HG03196 (cell line): ENCODE data around the gene FOXQ1.
"Not testable (repeated sequence)": the region's sequence is repeated elsewhere in the genome, so short reads cannot be mapped to it uniquely, and the experiment has no call there.

Experiments
- ATAC-seq: cut with Tn5 transposase; IDR thresholded peaks from one replicate; pipeline ENCODE4 v1.9.1; 2021; ENCODE audit not compliant: unreplicated experiment

Gene FOXQ1

DNA sequence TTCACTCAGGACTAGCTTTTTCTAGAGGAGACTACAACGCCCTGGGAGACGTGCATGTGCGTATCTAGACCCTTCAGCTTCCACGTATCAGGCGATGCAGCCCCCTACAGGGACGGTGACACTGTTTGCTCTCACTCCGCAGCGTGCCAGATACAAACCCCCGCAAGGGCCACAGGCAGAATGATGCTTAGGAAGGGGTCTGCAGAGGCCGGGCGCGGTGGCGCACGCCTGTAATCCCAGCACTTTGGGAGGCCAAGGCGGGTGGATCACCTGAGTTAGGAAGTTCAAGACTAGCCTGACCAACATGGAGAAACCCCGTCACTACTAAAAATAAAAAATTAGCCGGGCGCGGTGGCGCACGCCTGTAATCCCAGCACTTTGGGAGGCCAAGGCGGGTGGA, 6.7 kb downstream of the FOXQ1 start:
- not testable (repeated sequence) for ATAC-seq

DNA sequence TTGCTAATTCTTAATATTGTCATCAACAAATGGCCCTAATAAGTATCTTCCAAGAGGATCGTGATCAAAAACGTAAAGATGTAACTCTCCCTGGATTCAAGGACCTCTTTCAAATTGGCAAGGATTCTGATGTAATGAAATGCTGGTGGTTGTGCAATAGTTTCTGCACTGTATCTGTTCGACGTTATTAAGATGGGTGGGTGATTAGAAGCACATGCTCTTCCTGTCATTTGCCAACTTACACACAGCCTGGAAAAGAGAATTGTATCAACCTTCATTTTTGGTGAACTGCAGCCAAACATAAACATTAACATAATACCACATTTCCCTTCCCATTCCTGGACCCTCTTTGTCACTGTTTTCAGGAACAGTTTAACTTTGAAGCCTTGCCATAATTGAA, 9.8 kb downstream of the FOXQ1 start:
- no peak for ATAC-seq

DNA sequence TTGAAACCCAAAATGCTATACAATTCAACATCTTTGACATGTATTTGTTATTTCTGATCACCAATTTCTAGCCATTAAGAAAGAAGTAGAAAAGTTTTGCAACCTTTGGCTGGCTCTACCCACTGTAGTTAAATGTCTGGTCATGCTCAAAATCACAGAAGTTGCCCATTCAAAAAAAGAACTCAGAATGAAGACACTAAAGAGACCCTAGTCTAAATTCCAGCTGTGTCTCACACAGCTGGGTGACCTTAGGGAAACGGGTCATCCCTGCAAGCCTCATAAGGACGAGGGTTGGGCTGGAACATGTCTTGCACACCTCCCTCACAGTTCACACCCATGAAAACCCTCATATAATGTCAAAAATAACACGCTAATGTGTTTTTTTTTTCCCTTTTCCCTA, 10.3 kb downstream of the FOXQ1 start:
- ATAC-seq = no peak

DNA sequence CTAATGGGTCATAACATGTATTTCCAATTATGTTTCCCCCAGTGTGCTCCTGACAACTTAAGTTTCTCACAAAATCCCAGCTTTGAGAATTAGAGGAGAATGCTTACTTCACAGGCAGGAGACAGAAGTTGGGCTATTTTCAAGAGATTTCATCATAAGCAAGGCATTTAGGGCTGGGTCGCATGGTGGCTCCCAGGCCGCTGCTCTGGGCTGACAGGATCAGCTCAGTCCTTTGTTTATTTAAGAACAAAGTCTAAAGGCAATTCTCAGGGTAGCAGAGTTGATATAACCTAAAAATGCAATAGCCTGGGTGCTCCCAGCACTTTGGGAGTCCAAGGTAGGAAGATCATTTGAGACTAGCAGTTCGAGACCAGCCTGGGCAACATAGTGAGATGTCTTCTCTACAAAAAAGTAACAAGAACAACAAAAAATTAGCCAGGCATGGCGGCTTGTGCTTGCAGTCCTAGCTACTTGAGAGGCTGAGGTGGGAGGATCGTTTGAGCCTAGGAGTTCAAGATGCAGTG, 10.9 kb downstream of the FOXQ1 start:
- ATAC-seq = no peak

DNA sequence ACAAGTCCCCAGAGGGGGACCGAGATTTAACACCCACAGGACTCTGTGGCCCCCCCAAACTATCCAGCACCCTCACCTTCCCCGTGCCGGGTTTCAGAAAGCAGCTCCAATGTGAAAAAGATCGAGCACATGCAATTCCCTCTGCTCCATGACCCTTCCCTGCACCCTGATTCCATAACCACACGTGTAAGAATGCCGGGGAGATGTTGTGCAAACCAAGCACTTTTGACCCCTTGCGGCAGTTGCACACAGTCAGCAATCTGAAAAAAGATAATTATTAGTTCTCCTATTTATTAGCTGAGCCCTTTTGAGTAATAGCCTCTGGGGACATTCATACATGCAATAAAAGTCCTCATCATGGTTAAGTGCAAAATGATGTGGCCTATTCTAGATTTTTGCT, 13.0 kb downstream of the FOXQ1 start:
- no peak for ATAC-seq

DNA sequence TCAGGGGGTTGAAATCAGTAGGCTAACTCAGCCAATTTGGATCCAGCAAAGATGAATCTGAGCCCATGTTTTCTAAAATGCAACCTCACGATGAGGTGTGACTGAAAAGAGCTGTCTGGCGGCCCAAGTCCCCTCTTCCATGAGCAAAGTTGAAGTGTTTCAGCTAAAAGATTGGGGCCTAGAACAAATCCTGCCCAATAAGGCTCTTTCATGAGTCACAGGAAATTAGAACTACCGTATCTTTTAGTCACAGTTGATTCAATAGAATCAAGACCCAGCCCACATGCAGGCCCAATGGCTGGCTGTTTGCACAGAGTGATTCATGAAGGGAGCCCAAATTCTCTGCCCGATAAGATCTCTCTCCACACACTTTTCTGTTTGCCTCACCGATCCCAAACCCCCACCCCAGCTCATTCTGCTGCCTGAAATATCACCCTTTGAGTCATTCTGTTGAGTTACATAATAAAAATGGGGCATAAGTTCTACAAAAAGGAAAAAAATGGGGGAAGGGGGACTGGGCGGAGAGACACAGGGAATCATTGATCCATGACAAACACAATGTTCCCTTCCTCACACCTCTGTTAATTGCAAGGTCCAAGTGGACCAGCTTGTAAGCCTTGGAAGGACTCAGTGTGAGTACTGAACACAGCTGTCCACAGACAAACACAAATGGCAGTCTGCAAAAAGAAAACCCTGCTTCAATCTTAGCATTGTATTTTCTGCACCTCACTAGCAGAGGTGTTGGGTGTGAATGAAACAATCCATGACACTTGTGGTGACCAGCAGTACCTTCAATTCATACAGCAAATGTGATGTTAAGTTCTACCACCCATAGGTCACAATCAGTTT, 13.8 kb downstream of the FOXQ1 start:
- no peak for ATAC-seq

DNA sequence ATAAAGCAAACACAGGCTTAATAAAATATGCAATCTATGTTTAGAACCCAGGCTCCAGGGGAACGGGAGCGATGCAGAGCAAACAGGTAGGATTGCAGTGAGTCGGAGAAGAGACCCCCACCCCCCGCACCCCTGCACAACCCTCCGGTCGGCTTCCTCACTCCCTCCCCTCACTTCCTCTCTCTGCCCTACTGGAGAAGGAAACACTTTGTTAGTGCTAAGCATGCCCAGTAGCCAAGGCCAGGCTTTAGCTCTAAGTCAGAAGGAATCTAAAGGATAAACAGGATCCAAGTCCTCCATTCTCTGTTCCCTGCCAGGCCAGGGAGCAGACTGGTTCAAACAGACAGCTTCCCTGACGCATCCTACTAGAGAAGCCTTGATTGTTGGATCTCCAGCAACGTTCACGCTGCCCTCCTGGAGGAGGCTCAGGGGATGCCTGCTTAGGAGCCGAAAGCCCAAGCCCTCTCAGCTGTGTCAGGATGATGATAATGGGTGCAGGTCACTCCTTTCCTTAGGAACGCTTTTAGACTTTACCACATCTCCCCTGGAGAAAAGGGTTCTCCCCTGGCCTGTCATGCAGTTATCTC, 14.7 kb downstream of the FOXQ1 start:
- no peak for ATAC-seq

DNA sequence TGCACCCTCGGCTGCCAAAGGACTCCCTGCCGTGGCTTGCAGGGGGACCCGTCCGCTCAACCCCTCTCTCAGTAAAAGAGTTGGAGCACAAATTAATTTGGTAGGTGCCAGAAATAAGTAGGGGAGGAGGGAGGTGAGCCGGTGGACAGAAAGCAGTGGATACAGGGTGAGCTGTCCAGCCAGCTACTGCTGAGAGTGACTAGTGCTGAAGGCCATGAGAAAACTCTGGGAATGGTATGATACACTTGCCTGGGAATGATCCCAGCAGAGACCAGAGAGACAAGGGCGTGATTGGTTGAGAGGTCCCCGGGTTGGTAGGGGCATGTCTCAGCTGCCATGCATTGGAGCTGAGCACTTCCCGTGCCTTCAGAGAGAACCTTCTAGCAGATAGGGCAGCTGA, 15.7 kb downstream of the FOXQ1 start:
- no peak for ATAC-seq

DNA sequence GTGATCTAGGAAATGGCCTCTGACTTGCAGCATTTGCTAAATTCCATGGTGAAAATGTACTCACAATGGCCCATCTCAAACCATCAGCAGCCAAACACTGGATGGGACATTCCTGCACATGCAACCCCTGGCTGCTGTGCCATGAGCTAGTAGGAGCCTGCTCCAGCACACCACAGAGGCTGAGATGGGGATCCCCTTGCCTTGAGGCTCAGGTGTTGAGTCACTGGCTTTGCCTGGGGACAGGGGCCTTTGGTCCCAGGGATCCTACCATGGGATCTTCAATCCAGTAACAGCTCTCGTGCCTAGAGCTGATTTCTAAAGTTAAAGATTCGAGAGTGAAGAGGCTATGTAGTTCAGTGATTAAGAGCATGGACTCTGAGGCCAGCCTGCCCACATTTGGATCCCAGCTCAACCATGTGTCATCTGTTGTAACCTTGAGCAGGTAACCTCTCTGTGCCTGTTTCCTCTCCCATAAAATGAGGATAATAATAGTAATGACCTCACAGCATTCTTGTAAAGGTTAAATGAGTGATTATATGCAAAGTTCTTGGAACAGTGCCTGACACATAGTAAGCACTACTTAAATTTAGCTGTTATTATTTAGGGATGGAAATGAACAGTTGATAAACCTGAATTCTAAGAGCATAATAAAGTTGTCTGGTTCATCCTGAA, 16.4 kb downstream of the FOXQ1 start:
- no peak for ATAC-seq

DNA sequence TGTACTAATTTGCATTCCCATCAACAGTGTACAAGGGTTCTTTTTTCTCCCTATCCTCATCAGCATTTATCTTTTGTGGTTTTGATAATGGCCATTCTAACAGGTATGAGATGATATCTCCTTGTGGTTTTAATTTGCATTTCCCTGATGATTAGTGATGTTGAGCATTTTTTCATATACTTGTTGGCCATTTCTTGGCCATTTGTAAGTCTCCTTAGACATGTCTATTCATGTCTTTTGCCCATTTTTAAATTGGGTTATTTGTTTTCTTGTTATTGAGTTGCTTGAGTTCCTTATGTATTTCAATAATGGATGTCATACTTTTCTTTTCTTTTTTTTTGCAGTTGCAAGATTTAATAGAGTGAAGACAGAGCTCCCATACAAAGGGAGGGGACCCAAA, 17.8 kb downstream of the FOXQ1 start:
- ATAC-seq = no peak

DNA sequence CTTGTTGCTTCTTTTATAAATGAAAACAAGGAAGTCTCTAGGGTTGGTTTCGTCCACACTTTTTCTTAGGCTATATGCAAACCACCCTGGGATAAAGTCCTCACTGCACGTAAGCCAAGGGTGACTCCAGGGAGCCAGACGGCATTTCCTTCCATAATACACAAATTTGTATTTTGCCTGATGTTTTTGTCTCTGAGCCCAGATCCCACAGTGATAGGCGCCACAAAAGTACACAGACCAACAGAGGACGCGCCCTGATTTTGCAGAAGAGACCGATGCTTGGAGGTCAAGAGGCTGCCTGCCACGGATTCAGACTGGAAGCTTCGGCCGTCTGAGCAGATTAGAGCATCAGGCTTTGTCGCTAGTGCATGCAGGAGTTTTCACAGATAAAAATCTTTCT, 22.8 kb downstream of the FOXQ1 start:
- ATAC-seq = no peak

DNA sequence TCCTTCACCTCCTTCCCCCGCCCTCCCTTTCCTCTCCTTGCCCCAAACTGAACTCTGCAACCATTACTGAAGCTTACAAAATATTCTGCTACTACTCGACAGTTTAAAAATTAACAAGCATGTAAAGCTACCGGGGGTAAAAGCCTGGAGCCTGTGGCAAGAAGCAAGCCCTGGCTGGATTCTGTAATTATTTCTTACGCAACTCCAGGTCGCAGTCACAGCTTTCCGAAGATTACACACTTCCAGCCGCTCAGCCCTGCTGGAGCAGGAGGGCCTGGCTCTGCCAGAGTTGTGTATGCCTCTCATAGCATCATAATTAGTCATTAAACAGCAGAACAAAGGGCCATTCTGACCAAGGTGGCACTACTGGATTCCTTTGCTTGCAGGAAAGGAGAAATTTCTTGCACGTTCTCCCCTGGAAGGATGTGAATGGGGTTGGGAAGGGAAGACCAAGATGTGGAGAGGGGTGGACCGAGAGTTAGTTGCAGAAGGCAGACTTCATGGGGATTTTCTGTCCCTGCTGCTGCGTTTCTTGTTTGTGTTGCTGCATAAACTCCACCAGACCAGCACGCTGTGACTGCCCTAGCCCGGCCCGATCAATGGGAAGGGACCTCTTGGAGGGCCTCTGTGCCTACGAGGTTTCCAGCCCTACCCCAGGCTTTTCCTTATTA, 23.6 kb downstream of the FOXQ1 start:
- ATAC-seq = no peak

DNA sequence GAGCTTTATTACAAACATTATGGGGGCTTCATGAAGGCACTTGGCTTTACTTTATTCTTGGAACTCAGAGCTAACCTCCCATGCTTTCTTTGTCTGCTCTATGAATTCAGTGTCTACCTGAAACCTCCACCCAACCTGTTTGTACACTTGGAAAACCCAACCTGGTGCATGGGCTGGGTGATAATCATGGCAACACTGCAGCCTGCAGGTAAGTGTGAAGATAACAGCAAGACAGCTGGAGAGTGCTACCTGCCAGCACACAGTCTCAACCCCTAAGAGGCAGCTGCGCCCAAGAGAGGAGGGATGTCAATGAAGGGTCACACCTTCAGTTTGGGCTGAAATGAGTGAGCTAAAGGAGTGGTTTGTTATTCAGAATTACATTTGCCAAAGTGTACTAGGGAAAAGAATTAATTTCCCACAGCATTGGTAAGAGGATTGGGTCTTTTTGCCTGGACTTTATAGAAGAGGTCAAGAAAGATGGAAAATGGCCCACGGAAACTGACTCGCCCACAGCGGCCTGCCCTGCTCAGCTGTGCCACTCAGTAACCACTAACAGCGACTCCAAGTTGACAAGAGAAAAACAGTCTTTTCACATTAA, 24.4 kb downstream of the FOXQ1 start:
- no peak for ATAC-seq

DNA sequence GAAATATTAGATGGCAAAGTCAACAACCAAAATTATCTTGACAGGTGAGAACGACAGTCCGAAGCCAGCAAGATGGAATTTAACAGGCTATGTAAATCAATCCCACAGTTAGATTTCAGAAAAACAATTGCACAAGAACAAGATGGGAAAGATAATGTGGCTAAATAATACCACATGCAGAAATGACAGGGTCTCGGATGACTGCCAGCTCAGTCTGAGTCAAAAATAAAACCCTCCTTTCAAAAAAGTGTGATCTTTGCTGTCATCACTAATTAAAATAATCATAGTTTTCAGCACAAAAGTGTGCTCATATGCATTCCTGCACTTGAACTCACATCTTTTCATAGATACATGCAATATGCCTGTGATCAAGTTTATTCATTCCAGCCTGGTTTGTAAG, 25.9 kb downstream of the FOXQ1 start:
- no peak for ATAC-seq

DNA sequence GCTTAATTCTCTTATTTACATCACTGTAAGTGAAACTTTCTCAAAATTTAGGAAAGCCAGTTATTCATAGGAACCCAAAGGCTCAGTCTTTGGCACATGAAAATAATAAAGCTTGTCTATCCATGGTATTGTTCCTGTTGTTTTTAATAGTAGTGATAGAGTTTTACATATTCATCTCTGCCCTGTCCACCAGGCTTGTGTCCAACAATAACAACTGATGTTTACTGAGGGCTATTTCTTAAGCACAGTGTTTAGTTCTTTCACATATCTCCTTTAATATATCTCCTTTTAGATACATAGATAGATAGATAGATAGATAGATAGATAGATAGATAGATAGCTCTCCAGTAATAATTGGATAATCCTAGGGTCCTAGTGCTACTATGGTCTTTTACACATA, 34.2 kb downstream of the FOXQ1 start:
- ATAC-seq = no peak

DNA sequence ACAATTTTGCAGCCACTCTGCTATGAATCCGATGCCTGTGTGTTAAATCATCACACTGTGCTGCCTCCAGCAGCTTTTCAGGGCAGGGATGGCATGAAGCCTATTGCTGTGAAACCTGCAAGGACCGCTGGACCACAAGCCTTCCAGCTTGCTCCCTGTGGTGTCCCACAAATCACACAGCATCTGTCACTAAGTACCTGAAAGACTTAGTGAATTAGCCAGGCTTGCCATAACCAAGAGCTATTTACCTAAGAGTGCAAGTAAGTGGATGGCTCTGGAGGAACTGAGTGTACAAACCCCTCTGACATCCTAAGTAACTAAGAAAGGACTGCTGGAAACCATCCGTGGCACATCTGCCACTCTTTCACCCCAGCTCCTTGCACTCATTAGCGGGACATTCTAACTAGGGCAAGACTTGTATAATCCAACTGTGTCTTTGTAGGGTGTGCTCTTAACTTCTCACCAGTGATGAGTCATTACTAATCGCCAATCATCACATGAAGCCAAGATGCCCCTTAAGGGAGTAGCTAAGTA, 34.7 kb downstream of the FOXQ1 start:
- ATAC-seq = no peak

DNA sequence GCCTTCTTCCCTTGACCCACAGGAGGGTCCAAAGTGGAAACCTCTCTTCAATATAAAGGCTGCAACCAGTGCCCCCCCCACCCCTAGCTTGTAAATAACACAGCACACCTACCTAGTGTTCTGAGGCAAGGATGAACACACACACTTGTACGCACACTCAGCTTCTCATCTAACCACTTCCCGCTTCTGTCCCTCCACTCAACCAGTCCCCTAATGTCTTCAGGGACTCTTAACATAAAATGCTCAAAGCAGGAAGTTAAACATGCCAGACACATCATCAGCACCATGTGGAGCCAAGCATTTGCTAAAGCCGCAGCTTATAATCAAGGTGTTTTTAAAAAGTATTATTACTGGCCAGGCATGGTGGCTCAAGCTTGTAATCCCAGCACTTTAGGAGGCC, 35.3 kb downstream of the FOXQ1 start:
- no peak for ATAC-seq

DNA sequence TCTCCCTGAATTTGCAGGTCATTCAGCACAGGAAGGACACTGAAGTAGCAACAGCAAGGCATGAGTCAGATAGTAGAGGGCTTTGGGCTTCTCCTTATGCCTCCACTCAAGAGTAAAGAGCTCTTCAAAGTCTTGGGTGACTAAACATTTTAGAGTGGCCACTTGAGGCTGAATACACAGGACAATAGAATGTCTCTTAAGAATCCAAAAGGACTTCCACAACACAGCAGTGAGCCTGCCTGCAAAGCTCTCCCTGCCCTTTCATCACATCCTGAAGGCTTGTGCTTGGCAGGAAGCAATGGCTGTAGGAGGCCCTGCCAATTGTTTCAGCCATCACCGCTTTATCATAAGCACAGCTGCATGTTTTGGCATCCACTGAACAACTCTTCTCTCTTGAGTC, 36.8 kb downstream of the FOXQ1 start:
- ATAC-seq = no peak

DNA sequence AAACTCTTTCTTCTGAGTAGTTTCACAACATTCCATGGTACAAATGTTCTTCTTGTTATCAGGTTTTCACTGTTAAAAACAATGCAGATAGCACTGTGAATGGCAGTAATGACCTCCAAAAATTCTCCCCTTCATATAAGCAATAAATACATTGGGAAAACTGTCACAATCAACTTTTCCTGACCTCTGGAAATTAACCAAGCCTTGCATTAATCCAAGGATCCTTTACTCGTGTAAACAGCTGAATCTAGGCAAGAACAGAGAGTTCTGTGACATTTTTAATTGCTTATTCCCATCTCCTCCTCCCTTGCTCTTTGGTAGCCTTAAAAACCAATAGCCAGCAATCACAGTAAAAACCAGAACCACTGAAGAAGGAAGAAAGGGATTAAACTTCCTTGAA, 37.8 kb downstream of the FOXQ1 start:
- ATAC-seq = no peak

DNA sequence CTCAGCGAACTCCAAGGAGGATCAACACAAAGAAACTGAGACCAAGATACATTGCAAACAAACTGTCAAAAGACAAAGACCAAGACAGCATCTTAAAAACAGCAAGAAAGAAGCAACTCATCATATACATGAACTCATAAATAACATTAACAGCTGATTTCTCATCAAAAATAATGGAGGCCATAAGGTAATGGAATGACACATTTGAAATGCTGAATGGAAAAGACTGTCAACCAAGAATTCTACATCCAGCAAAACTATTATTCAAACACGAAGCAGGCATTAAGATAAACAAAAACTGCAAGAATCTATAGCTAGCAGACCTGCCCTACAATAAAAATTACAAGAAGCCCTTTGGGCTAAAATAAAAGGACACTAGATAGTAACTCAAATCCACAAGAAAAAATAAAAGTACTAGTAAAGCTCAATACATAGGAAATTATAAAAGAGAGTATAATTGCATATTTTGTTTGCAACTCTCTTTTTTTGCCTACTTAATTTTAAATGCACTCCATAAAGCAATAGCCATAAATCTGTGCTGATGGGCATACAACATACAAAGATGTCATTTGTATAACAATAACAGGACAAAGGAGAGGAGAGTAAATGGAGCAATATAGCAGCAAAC, 39.6 kb downstream of the FOXQ1 start:
- no peak for ATAC-seq
